DOHH2 (cell line): ENCODE results near the gene SHROOM3.

ENCODE experiments used
- EZH2phosphoT487 ChIP-seq: fragments of 200-600 bp; sonication (generic); IDR thresholded peaks from 2 replicates; pipeline ENCODE4 v1.6.1; 2017; ENCODE audit warnings: borderline replicate concordance, mild to moderate bottlenecking, antibody characterized with exemption, low read length, moderate library complexity, mixed read lengths
- TF ChIP-seq, protein P1 (sequence below): fragments of 200-600 bp; sonication (generic); IDR thresholded peaks from one replicate; pipeline ENCODE4 v1.5.1; 2014; ENCODE audit warnings: antibody characterized with exemption, mild to moderate bottlenecking, low read depth, low read length; ENCODE audit not compliant: poor library complexity, severe bottlenecking

DNA sequence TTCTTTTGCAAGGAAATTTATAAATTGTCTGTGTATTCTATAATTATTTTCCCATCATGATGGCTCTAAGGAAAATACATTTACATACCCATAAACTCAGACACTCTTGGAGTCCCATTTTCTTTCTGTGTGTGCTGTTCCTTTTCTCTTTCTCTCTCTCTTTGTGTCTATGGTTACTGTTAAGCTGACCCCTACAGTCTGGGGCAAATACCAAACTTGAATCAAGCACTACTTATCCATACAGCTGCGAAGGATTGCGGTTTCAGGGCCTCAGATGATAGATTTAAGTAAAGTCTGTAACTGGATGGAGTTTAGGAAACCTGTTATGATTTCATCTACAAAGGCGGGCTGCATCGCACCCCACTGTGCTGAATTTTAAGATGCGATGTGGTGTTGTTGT is 150.2 kb downstream of the SHROOM3 start:
- TF ChIP-seq, protein P1, sequence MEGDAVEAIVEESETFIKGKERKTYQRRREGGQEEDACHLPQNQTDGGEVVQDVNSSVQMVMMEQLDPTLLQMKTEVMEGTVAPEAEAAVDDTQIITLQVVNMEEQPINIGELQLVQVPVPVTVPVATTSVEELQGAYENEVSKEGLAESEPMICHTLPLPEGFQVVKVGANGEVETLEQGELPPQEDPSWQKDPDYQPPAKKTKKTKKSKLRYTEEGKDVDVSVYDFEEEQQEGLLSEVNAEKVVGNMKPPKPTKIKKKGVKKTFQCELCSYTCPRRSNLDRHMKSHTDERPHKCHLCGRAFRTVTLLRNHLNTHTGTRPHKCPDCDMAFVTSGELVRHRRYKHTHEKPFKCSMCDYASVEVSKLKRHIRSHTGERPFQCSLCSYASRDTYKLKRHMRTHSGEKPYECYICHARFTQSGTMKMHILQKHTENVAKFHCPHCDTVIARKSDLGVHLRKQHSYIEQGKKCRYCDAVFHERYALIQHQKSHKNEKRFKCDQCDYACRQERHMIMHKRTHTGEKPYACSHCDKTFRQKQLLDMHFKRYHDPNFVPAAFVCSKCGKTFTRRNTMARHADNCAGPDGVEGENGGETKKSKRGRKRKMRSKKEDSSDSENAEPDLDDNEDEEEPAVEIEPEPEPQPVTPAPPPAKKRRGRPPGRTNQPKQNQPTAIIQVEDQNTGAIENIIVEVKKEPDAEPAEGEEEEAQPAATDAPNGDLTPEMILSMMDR = no peak
- TF ChIP-seq EZH2phosphoT487 = no peak
